Suppressor macrophage (primary cell): ENCODE results near the gene BTBD1.
A peak's percentile ranks its signal among the peaks of the same experiment; 100 is the strongest.

Experiments used
- DNase-seq, 4 experiments: peaks; one replicate each; pipeline ENCODE4 v3.0.0-alpha.2; 2020 to 2022
- total RNA-seq, 17 experiments: gene quantifications; one replicate each; lab custom pipeline; 2026; ENCODE audit warnings: mixed read lengths in 6 of 17, inconsistent platforms in 3 of 17; lab: John Stamatoyannopoulos, UW

Gene BTBD1
- total RNA-seq = 58.7 to 223 (median 137) reads per million in 17 experiments

DNA sequence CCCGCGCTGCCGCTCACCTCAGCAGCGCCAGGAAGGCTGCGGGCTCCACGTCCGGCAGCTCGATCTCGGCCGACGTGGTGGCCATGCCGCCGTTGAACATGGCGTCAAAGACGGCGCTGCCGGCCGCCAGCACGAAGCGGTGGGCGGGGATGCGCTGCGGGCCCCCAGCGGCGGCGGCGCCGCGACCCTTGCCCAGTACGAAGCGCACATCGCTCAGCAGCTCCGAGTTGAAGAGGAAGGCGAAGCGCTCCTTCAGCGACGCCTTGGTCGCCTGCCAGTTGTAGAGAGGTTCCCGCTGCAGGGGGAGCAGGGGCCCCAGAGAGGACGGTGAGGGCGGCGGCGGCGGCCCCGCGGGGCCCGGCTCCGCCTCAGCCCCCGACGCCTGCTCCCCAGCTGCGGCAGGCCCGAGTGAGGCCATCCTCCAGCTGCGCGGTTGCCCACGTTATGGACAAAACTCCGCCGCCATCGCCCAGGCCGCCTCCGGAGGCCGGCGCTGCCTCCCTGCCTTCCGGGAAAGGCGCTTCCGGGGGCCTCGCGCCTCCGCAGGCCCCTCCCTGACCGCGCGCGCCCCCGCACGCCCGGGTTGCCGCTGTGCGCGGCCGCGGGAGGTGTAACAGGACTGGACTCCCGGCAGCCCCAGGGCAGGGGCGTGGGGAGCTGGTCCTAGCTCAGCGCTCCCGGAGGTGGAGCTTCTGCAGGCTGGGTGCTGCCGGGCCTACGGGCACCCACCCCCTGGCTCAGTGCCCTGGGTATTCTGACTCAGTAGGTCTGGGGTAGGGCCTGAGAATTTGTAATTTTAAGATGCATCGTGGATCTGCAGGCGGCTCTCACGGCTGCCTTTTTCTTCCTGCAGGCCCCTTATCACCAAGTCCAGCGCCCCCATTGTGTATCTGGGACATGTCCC, at the start of gene BTBD1:
BTBD1 (minus strand) TSS at position 519 of the 904 bp plus-strand sequence; CDS start at position 418, 101 bp downstream.
- DNase-seq = peak; percentile 96 to 98 (median 98)

DNA sequence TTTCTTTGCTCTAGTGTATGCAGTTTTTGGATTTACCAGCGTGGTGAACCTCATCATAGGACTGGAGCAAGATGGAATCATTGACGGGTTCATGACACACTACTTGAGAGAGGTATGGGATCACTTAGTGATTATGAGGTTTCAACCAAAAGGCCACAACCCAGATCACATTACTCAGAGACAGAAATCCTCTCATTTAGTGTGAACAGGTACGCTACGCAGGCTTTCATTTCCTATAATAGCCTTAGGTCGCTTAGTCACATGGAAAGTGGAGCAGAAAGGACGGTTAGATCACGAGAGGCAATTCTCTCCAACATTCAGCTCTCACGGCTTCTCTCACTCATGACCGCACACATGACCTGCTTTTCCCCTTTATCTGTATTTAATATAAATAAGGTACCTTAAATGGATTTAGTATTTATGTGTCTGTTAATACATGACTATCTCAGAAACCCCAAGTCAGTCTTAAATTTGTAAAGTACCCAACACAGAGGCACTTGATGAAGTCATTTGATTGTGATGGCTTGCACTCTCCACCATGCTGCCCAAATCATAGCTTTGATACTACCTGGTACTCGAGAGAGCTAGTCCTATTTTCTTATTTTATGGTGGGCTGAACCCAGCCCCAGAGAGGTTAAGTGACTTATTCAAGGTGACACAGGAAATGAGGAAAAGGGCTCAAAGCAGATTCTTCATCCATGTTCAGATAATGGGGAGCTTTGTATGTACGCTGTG, 48.9 kb upstream of the BTBD1 start:
- DNase-seq = no peak

DNA sequence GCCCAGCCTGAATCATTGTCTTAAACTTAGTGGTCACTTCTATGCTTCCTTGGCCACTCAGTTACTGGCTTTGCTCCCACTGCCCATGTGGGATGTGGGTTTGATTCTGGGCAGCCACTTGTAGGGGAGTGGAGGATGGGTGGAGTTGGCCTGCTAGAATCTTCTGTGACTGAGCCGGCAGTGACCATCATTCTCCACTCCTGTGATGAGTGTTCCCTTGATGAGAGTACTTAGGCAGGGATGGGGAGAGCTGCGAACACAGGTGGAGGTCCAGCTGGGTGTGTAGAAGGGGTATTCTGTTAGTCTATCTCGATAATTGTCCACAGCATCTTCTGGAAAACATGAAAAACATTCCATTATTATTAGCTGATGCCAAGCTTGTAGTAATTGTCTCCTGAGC, 48.4 kb upstream of the BTBD1 start:
- DNase-seq = no peak

DNA sequence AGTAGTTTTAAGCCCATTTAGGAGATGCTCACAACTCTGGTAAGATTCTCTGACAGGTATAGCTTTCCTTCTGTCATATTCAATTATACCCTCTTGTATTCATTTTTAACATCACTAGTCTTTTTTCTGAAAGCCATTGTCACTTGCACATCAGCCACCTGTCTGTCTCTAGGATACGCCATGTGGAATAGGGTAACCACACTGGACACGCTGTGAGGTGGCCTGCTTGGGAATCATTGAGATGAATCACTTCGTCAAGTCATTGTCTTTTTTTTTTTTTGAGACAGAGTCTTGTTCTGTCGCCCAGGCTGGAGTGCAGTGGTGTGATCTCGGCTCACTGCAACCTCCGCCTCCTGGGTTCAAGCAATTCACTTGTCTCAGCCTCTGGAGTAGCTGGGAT, 47.8 kb upstream of the BTBD1 start:
- DNase-seq = no peak

DNA sequence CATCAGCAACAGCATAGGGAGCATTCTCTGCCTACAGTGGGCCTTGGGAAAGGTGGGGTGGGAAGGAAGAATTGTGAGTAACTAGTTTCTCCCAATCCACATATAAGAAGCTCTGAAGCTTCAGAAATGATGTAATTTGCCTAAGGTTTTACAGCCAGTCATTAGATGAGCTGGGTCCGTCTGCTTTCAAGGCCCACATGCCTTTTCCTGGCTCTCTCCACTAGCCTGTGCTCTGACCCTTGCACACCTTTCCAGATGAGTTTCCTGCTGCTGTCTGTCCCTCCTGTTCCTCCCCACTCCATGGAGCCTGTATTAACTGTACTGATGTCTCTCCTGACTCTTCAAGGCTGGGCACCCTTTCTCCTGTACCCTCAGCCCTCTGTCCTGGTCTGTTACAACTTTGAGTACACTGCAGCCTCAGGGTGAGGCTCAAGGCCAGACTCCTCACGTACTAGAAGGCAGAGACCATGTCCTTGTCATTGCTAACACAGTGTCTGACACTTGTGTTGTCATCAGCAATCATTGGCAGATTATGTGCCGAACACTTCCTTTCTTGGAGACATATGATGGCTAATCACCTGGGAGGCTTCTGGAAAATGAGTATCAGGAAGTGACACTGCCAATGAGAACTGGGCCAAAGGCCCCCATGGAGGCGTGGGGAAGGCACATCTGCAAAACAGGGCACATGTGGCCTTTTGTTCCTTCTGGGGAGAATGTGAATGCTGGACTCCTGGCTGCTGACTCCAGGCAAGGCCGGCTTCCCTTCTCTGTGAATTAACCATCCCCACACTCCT, 47.0 kb upstream of the BTBD1 start:
- peak; percentile 63 to 85 (median 76) for DNase-seq

DNA sequence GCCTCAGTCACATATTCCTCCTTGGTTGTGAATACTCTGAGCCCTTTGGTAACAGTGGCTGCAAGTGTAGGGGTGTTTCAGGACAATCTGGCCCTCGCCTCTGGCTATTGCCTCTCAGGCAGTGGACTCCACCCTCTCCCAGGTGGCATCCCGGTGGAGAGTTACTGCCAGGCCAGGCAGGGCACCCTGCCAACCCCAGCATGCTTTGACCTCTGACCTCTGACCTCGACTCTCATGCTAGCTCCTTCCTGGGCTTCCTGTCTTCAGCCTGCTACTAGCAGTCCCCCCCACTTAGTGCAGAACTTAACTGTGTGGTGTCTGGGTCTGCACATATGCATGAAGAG, 45.9 kb upstream of the BTBD1 start:
- DNase-seq = no peak

DNA sequence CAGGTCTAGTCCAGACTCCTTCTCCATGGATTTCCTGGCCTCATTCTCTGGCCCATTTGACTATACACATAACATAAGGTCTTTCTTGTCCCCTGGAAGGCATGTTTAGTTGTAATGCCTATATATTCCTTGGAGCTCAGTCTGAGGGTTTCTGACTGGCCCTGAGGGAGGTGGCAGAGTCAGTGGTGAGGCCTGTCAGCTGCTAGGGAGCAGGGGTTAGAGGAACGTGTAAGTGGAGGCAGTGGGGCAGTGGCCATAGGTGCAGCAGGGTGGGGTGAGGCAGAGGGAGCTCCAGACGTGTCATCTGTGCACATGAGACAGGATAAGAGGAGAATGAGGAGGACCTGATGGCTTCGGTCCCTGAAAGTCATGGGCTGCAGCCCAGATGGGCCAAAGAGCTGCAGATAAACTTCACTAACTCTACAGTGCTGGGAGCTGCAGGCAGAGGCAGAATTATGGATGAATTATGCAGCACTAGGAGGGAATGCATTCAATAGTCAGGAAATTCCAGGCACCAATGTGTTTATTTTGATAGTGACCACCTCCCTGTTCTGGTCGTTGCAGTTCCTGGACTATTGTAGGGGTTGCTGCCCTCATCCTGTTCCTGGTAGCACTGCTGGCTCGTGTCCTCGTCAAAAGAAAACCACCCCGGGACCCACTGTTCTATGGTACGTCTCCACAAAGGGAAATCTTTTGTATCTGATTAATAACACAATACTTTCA, 45.3 kb upstream of the BTBD1 start:
- DNase-seq = no peak

DNA sequence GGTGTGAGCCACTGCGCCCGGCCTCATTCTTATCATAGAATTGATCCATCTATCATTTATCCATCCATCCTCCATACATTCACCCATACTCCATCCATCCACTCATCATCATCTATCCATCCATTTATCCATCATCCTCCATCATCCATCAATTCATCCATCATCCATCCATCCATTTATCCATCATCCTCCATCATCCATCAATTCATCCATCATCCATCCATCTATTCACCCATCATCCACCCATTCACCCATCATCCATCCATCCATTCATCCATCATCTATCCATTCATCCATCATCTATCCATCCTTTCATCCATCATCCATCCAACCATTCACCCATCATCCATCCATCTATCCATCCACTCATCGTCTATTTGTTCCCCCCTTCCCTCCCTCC, 44.1 kb upstream of the BTBD1 start:
- DNase-seq = no peak

DNA sequence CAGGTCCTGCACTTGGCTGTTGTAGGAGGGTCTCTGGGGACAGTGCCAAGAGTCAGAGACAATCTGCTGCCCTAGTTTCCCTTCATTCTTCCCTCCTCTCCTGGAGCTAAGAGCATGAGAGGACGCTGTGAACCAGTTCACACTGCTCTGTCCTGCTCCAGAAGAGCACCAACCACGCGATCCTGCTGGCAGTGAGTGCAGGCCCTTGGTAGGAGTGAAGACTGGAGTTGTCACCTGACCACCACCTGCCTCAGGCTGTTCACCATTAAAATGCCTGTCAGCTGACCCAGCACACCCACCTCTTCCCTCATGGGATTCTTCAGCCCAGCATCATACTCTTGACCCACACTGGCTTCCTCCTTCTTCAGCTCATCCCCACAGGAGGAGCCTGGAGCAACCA, 43.3 kb upstream of the BTBD1 start:
- peak; percentile 75 to 87 (median 82) for DNase-seq

DNA sequence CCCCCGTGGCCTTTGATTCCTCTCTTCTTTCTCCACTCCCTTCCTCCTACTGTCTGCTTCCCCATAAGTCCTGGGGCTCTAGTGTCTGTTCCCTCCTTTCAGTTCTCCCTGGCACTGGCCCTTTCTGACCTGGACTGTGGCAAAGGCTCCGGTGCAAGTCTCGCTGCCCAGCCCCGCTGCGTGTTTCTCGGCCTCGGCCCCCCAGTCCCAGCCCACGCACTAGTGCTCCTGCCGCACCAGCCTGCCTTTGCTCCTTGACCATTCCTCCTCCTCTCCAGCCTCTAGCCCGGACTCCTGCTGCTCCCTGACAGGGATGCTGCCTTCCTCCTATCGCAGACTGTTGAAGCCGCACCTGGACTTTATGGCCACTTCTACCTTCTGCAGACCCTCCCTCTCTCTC, 42.5 kb upstream of the BTBD1 start:
- peak; percentile 17 to 58 (median 46) for DNase-seq

DNA sequence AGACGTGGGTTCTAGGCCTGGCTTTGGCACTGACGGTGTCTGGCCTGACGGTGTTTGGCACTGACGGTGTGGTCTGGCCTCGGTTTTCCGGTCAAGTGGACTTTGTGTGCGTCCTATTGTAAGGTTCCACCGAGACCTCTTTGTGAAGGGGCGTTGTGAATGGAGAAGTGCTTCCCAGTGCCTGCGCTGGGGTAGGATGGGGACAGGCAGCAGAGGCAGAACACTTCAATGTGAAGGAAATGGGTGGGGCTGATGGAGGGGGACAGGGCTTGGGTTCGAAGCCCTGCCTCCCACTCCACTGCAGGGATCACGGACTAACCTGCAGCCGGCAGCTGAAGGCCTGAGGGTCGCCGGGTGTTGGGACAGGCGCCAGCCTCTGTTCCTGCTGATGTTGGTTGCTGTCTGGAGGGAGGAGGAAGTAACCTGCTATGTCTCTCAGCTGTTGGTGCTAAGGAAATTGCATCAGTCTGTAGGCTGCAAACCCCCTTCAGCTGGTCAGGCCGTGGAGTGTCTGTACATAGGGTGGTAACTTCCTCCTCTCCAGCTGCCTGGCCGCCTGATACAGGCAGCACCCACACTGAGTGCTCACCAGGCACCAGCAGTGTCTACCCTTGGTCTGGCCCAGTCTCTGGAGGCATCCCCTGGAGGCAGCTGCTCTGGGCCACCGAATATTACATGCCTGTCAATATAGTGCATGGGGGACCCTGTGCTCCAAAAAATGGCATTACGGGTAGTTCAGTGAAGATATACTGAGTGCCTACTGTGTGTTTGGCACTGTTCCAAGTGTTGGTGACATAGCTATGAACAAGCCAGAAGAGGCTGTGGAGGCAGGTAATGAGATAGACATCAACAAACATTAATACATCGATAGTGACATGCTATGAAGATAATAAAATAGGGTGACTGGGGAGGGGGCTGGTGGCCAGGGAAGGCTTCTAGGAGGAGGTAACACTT, 41.5 kb upstream of the BTBD1 start:
- DNase-seq = peak; percentile 94 to 98 (median 96)

DNA sequence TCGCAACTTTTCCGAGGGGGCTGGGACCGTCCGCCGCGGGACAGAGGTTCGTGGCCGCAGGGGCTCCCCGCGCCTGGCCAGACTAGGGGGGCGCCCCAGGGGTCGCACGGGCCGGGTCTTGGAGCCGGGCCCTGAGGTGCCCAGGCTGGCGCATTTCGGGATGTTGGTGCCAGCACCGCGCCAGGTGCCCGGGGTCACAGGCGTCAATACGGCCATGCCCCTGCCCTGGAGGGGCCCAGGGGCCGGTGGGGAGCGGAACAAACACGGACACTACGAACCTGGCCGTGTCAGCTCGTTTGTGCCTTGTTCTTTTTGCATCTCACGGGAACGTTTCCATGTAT, 40.8 kb upstream of the BTBD1 start:
- peak in 1 of 4 experiments; percentile 38 for DNase-seq

DNA sequence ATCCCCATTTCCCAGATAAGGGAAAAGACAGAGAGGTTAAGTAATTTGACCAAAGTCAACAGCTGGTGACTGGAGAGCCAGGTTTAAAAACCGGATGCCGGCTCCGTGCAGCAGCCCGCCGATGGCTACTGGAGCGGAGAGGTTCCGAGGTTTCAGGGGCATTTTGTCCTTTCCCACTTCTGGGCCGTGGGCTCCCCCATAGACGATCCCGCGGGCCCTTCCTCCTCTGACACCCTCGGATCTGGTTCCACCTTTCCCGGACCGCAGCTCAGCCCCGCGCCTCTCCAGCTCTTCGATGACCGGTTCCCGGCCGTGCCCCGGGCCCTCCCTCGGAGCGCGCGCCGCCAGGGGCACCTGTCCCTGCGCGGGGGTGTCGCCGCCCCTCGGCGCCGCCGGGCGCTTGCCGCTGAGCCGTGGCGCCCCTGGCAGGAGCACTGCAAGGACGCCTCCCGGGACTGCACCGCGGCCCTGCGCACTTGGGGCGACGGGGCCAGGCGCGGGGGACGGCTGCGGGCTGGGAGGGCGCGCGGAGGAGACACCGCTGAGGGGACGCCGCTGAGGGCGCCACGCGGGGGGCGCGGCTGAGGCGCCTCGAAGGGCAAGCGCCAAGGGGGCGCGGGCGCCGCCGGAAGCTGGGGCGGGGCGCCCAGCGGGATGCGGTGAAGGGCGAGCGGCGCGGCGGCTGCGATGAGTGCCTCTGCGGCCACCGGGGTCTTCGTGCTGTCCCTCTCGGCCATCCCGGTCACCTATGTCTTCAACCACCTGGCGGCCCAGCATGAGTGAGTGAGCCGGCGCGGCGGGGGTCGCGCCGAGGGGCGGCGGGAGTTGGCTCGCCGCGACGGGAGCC, 40.2 kb upstream of the BTBD1 start, which contains the start of gene TM6SF1:
TM6SF1 (plus strand) TSS at position 652 of the 847 bp plus-strand sequence; CDS start at position 688, 36 bp downstream.
- DNase-seq = peak; percentile 45 to 77 (median 60)

DNA sequence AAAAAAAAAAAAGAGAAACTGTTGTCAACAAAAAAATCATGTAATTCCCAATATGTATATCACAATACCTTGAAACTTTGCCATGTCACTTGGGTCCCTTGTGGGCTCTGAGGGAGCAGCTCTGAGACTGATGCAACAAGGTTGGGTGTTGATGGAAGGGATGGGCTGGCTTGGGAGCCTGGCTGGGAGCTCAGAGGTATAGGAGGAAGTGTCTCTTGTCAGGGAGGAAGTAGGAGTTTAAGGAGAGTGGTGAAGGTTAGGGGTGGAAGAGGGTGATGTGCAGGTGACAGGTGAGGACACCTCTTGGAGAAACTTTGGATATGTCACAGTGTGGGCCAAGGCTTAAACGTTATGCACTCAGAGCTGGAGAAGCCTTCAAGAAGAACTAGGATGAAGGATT, 38.4 kb upstream of the BTBD1 start:
- DNase-seq = peak in 3 of 4 experiments; percentile 30 to 42 (median 31)

DNA sequence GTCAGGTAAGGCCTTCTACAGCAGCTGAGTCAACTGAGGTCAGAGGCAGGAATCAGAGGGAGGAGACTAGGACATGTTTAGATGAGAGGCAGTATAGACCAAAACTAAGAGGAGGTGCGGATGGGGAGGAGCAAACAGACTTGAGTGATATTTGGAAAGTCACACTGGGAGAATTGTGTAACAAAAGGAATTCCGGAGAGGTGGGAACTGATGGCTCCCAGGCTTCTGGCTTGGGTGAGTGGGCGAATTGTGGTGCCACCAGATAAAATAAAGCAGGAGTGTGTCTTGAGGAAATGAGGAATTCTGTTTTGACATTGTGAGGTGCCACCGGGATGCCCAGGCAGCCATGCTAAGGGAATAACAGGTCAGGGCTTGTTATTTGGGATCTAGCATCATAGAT, 37.1 kb upstream of the BTBD1 start:
- DNase-seq = no peak

DNA sequence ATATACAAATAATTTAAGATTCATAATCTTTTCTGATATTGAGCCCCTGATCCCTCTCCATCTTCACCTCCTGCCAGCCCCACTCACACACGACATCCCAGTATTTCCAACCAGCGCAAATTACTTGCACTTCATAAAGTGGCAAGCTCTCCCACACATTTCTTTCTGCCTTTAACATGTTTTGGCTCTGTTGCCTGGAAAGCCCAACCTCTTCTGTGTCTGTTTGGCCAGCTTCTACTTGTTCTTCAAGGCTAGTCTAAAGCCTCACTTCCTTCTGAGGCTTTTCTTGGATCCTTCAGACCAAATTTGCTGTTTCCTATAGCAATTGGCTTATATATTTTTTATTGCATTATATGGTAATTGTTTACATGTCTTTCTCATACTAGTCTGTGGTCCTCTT, 35.3 kb upstream of the BTBD1 start:
- peak in 1 of 4 experiments; percentile 23 for DNase-seq

DNA sequence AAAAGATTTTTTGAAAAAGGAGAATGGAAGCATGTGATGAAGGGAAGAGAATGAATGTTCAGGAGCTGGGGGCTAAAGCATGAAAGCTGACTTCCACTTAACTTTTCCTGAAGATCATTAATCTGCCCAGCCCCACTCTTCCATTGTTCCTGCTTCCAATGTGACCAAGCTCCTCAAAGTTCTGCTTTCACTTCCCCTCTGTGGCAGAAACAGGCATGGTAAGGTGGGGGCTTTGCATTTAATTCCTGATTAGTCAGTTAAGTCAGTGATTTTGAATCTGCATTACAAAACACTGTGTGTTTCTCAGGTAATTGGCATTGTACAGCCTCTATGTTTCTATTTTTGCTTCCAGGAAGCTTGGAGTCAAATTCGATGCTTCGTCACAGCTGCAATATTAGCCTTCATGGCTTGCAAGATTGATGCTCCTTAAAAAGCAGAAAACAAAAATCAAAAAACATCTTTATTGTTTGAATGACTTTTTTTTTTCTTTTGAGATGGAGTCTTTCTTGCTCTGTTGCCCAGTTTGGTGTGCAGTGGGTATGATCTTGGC, 33.1 kb upstream of the BTBD1 start:
- DNase-seq = peak; percentile 68 to 85 (median 82)

DNA sequence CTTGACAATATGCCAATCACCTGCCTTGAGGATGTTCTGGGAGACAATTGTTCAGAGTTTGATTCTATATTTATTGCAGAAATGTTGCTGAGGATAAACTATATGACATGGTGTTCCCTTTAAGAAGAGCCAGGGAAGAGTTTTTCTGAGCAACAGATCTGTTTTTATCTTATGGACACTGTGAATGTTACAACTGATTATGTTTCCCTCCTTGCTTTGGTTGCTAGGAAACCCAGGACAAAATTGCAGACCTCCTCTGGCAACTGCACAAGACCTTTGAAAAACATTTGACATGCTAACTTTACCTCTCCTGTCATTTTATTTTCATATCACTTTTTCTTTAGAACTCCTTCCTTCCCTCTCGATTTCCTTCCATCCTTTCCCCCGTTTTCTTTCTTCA, 32.2 kb upstream of the BTBD1 start:
- no peak for DNase-seq

DNA sequence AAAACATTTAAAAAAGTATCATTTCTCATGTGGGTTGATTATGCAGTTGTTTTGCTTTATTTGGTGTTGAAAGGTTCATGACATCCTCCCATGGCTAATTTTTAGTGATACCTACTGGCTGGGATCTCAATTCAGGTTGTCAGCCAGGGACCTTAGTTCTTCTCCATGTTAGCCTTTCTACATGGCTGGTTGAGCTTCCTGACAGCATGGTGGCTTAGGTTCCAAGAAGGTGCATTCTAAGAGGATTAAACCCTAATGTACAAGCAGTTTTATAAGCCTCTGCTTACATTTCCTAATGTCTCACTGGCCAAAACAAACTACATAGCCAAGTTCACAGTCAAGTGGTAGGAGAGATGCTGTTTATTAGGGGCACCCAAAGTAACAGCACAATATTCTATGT, 31.0 kb upstream of the BTBD1 start:
- DNase-seq = no peak

DNA sequence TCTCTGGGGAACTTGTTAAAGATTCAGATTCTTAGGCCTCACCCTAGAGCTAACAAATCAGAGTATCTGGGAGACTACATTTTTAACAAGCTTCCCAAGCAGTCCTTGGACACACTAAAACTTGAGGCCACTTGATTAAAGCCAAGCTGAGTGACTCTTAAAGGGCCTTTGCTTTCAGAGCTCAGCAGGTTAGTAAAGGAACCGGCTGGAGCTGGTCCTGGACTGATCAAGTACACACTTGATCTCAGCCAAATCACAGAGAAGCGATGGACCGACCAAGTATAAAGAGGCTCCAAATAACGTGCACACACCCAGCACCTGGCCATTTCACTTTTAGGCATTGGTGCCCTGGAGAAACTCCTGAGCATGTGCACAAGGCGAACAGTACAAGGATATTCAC, 27.5 kb upstream of the BTBD1 start:
- no peak for DNase-seq
